CD4-positive, alpha-beta T cell treated with Interleukin-1 beta for 1 hour (primary cell): ENCODE data around the gene BNIP2.

Experiments
- DNase-seq, 2 donors: peaks; one replicate each; pipeline ENCODE4 v3.0.0-alpha.2; 2020 to 2022

The BNIP2 gene

GRCh38 chr15:59618406-59618805, 70.7 kb downstream of the BNIP2 start:
- DNase-seq, result no peak

GRCh38 chr15:59616379-59616778, 72.7 kb downstream of the BNIP2 start:
- DNase-seq, result no peak

GRCh38 chr15:59615661-59616060, 73.5 kb downstream of the BNIP2 start:
- no peak for DNase-seq

- DNase-seq, result no peak
Observed at GRCh38 chr15:59614153-59614552, 75.0 kb downstream of the BNIP2 start.

- DNase-seq, result no peak
Observed at GRCh38 chr15:59611276-59612260, 77.6 kb downstream of the BNIP2 start, which contains the start of gene GCNT3. Gene GCNT3, plus strand, starts transcription at chr15:59611783. Its CDS starts 6,456 bp downstream, at chr15:59618239.

GRCh38 chr15:59609730-59610712, 79.1 kb downstream of the BNIP2 start:
- DNase-seq, result no peak
